Heart right ventricle (tissue), 16 donors: ENCODE data around the gene KXD1. TPM values are rescaled to one million over a fixed set of nuclear protein-coding genes. Genes with fewer than 3 reads are reported as not detected.
"Not testable (repeated sequence)": the region's sequence is repeated elsewhere in the genome, so short reads cannot be mapped to it uniquely, and the experiment has no call there.

Experiments
- ATAC-seq, 8 donors: fragments of 200-7000 bp; cut with Tn5 transposase; one replicate each; pipeline ENCODE4 v1.9.1; 2020; ENCODE audit warnings: mild to moderate bottlenecking in 8 of 8, moderate library complexity in 8 of 8, moderate number of reproducible peaks in 1 of 8
- DNase-seq, 2 donors: peaks; one replicate each; pipeline ENCODE4 v3.0.0-alpha.2; 2020
- H3K27ac ChIP-seq, 10 donors: fragments of 200-600 bp; sonication (generic) in 2 of 10; one replicate each; pipeline versions ENCODE4 v1.5.0 to v1.8.0; 2020 to 2022; ENCODE audit warnings: mild to moderate bottlenecking in 3 of 10
- H3K27me3 ChIP-seq, 7 donors: fragments of 200-600 bp; one replicate each; pipeline ENCODE4 v1.8.0; 2021 to 2022; ENCODE audit warnings: mild to moderate bottlenecking in 2 of 7
- H3K36me3 ChIP-seq, 9 donors: fragments of 200-600 bp; sonication (generic) in 1 of 9; one replicate each; pipeline versions ENCODE4 v1.5.0 to v1.8.0; 2020 to 2022; ENCODE audit warnings: mild to moderate bottlenecking in 2 of 9
- H3K4me1 ChIP-seq, 9 donors: fragments of 200-600 bp; sonication (generic) in 1 of 9; one replicate each; pipeline versions ENCODE4 v1.5.0 to v1.8.0; 2020 to 2022; ENCODE audit warnings: mild to moderate bottlenecking in 4 of 9
- H3K4me3 ChIP-seq, 10 donors: fragments of 200-600 bp; sonication (generic) in 2 of 10; one replicate each; pipeline versions ENCODE4 v1.5.0 to v1.8.0; 2020 to 2022; ENCODE audit warnings: mild to moderate bottlenecking in 7 of 10, moderate library complexity in 2 of 10
- H3K9me3 ChIP-seq, 11 donors: fragments of 200-600 bp in 10 of 11; sonication (generic) in 2 of 11; one replicate each; pipeline versions ENCODE4 v1.5.0 to v1.8.0; 2013 to 2022; ENCODE audit warnings: mild to moderate bottlenecking in 2 of 11, control low read depth in 1 of 11, moderate library complexity in 1 of 11
- CTCF ChIP-seq, 9 donors: fragments of 200-600 bp; sonication (generic) in 2 of 9; IDR thresholded peaks; one replicate each; pipeline versions ENCODE4 v1.5.0 to v1.8.0; 2021 to 2022; ENCODE audit warnings: antibody characterized with exemption in 9 of 9, mild to moderate bottlenecking in 5 of 9, moderate library complexity in 1 of 9
- WGBS, 2 donors: extraction: QIAGEN DNeasy Blood & Tissue Kit; methylation state at CpG; one replicate each; pipeline ENCODE4 v1.1.7; 2013; ENCODE audit warnings: inconsistent platforms in 1 of 2; 5-methylcytosine and 5-hydroxymethylcytosine counted together
- intact Hi-C, 10 donors: fragments of 100-400 bp; cut with DNase I; formaldehyde crosslinking; loops; one replicate each; pipeline versions ENCODE4 v1.11.1 to v1.14.2; 2022
- polyA plus RNA-seq, 2 donors: library from polyadenylated mRNA; stranded (reverse); fragments of 200-250 nt; gene quantifications; one replicate each; pipeline ENCODE4 v1.2.3, GENCODE V29; 2013
- total RNA-seq, 10 donors: library from RNA; stranded (reverse); fragmentation: NEBNext Ultra II Directional in 3 of 10; extraction: Animal tissue kit (Norgen Biotek cat#: 25700) in 3 of 10; gene quantifications; one replicate each; pipeline versions ENCODE4 v1.2.1 to v1.2.4, GENCODE V29; 2021 to 2023
- donor health status: Arrhythmogenic right ventricular cardiomyopathy.
- donor health status: ischemic (EF 13 %, LVEDD 7.1; RV severe dilation, severe dysfunction).
- donor health status: healthy with polysubstance abuse.
- donor health status: DM: no; HTN: yes; CAD: no.
- donor health status: DM: no; HTN: no; CAD: no.
- donor health status: ischemic (EF 25% LVEDD 6.9; RV normal size, moderate dysfunction).
- donor health status: ischemic (EF 25% LVEDD 5.7; RV mildly dilated, moderate dysfunction).
- donor health status: healthy.
- donor health status: DM: yes; HTN: yes; CAD: no.
- donor health status: Ischemic cardiomyopathy.
- donor health status: ischemic (EF 35%, LVEDD 5.7; RV mildly dilated, moderate dysfunction).
- donor health status: nonischemic (EF 11% LVEDD 7.7; RV severe dilation, severe dysfunction).
- donor health status: DM: yes; HTN: yes; CAD: no.
- donor health status: PGD.
- donor health status: ischemic (EF 29% LVEDD 5.4; RV normal size, mild dysfunction).
- donor health status: nonischemic (EF 23%, LVEDD 6.1; RV moderate dilation, normal function).

KXD1 gene
- total and polyA plus RNA-seq, 12 donors, result 35.6 to 88.6 (median 45.6) TPM

GRCh38 chr19:18597809-18598660 is 40.4 kb downstream of the KXD1 start:
- Histone ChIP-seq H3K36me3 (no peaks in the 10 kb centered on the region), H3K27ac (no peak overlapping the region), H3K4me1 (peaks cover 10 to 27% (median 17%) of the 10 kb centered on the region in 9 donors), H3K4me3 (no peak overlapping the region), H3K9me3 (no peaks in the 10 kb centered on the region), H3K27me3 (peaks cover 0 to 78% (median 65%) of the 10 kb centered on the region in 7 donors)
- TF ChIP-seq CTCF (IDR thresholded peaks at IDR 0.05), result no peak
- DNase-seq (no peak), ATAC-seq (no peak)
- whole genome bisulfite sequencing, 2 donors, result 41% methylated on average over 25 of the region's 25 CpGs
- intact Hi-C loops, result loop anchor here in 5 of 10 donors (5.0 to 10.0 kb wide), 4 partner anchors 74 to 247 kb away; no protein-coding TSS in a partner anchor

- Histone ChIP-seq H3K9me3 (no peaks in the 10 kb centered on the region), H3K27me3 (peaks cover 9 to 93% (median 79%) of the 10 kb centered on the region in 7 donors), H3K4me1 (peaks cover 8 to 30% (median 18%) of the 10 kb centered on the region in 9 donors), H3K27ac (no peak overlapping the region), H3K4me3 (no peak overlapping the region), H3K36me3 (no peaks in the 10 kb centered on the region)
- 90 to 91% methylated on average over 20 of the region's 20 CpGs for WGBS, 2 donors
- no peak for ATAC-seq
- TF ChIP-seq CTCF (IDR thresholded peaks at IDR 0.05), result no peak
- DNase-seq, result no peak
- intact Hi-C loops, result loop anchor here in 5 of 10 donors (5.0 to 10.0 kb wide), 4 partner anchors 73 to 245 kb away; no protein-coding TSS in a partner anchor
These were observed 41.8 kb downstream of the KXD1 start for GRCh38 chr19:18599485-18599884.

GRCh38 chr19:18600692-18601397 is 43.2 kb downstream of the KXD1 start:
- intact Hi-C loops, result loop anchor here in 3 of 10 donors (5.0 to 10.0 kb wide), 3 partner anchors 74 to 261 kb away; no protein-coding TSS in a partner anchor
- DNase-seq, H3K36me3 ChIP-seq, H3K4me3 ChIP-seq, H3K9me3 ChIP-seq, H3K27ac ChIP-seq, ATAC-seq: not testable (repeated sequence)
- H3K27me3 ChIP-seq, result peaks cover 16 to 97% (median 85%) of the 10 kb centered on the region in 7 donors
- peaks cover 0 to 24% (median 12%) of the 10 kb centered on the region in 9 donors for H3K4me1 ChIP-seq
- 92 to 94% methylated on average over 15 of the region's 15 CpGs for WGBS, 2 donors

- DNase-seq (no peak), ATAC-seq (no peak)
- no peak for TF ChIP-seq CTCF (IDR thresholded peaks at IDR 0.05)
- Histone ChIP-seq H3K27me3 (peaks cover 21 to 96% (median 83%) of the 10 kb centered on the region in 7 donors), H3K9me3 (no peaks in the 10 kb centered on the region), H3K4me3 (no peak overlapping the region), H3K36me3 (no peaks in the 10 kb centered on the region), H3K4me1 (peaks cover 0 to 28% (median 14%) of the 10 kb centered on the region in 9 donors), H3K27ac (no peak overlapping the region)
- 74 to 80% methylated on average over 4 of the region's 4 CpGs for WGBS, 2 donors
- intact Hi-C loops, result loop anchor here in 3 of 10 donors (5.0 to 10.0 kb wide), 3 partner anchors 73 to 260 kb away; no protein-coding TSS in a partner anchor
These were observed 44.2 kb downstream of the KXD1 start for GRCh38 chr19:18601875-18602274.
